CD4-positive, alpha-beta T cell treated with Interleukin-4 for 1 hour (primary cell): Measurements from ENCODE around the gene KHDC1L.
"Not testable (repeated sequence)": the region's sequence is repeated elsewhere in the genome, so short reads cannot be mapped to it uniquely, and the experiment has no call there.

ENCODE experiments used
- DNase-seq, 2 donors: peaks; one replicate each; pipeline ENCODE4 v3.0.0-alpha.2; 2020 to 2022

Gene KHDC1L

DNA sequence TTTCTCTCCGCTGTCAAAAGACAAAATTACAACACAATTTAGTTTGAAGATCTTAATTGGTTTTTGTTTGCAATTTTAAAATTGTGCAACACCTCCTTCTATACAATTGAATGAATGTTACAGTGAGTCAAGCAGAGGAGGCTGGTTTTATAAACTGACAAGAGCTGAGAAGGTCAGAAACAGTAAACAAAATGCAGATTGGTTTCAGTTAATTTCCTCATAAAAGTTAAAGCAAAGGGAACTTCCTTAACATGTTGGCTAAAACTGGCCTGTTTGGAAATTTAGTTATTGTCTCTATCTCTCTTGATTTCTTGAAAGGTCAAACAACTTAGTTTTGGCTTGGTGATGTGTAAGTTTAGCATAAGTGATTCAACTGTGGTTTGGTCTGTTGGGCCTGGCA, 22.2 kb downstream of the KHDC1L start:
- no peak for DNase-seq

DNA sequence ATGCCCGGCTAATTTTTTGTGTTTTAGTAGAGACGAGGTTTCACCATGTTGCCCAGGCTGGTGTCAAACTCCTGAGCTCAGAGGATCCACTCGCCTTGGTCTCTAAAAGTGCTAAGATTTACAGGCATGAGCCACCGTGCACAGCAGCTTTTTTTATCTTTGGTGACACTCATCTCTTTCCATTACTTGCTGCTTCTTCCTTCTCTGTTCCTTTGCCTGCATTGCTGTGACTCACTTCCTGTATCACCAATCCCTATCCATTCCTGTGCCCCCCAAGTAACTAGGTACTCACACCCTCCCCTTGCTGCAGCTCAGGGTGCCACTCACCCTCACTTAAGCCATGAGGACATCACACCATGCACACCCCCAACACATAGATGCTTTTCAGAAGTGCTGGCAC, 24.6 kb downstream of the KHDC1L start:
- DNase-seq = no peak

- no peak for DNase-seq
Observed at GRCh38 chr6:73200247-73200646, 25.0 kb downstream of the KHDC1L start.

GRCh38 chr6:73194744-73195143, 30.6 kb downstream of the KHDC1L start:
- no peak for DNase-seq

GRCh38 chr6:73193302-73193701, 32.0 kb downstream of the KHDC1L start:
- not testable (repeated sequence) for DNase-seq

DNA sequence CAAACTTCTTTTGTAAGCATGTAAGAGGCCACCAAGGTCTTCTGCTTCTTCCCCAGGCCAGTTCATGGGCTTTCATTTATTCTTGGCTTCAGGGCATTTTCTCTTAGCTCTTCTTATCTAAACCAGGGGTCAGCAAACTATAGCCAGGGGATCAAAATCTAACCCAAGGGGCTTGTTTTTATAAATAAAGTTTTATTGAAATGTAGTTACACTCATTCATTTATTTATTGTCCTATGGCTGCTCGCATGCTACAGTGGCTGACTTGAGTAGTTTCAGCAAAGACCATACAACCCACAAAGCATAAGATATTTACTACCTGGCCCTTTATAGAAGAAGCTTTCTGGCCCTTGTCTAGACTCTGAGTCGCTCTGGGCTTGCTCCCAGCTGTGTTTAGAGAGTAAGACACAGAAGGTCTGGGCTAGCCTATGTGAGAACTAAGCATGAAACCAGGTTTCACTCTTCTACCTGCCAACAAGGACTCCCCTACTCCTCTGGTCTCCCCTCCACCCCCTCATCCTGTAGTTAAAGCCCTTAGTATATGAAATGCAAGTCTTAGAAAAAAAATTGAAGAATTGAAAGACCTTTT, 43.2 kb downstream of the KHDC1L start:
- no peak for DNase-seq

- DNase-seq = peak in 1 of 2 donors; percentile 58
Observed at GRCh38 chr6:73180763-73181619, 44.3 kb downstream of the KHDC1L start.

- DNase-seq = no peak
Observed at GRCh38 chr6:73180076-73180738, 45.1 kb downstream of the KHDC1L start.

DNA sequence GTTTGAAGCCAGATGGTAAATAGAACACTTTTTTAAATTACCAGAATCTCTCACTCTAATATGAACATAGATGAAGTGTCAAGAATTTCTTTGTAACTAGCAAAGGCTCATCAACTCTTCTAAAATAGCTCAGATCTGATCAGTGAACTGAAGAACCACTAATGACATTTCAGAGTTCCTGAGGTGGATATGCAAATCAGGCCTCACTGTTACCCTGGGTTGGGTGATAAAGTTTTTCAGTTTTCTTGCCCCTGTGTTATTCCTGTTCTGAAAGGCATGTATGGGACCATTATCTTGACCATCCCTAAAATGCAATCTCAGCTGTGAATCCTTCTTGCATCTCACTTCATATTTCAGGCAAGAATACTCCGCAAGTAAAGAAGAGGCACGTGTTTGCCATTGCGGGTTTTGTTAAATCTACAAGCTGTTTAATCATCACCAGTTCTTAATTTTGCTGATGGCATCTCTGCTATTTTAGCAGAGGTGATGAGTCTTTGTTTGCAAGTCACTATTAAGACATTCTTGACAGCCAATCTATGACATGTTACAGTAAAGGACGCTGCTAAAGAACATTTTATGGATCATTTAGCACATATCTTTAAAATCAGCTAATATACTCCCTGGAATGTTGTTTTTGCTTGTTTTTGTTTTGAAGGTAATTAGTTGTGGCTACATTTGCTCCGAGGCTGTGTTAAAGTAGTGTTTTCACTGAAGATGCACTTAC, 47.9 kb downstream of the KHDC1L start:
- DNase-seq = no peak

GRCh38 chr6:73176057-73176456, 49.2 kb downstream of the KHDC1L start:
- DNase-seq = no peak

GRCh38 chr6:73174646-73175045, 50.6 kb downstream of the KHDC1L start:
- DNase-seq = no peak
